HS-5 (cell line): Measurements from ENCODE around the gene LTN1.
A peak's percentile ranks its signal among the peaks of the same experiment; 100 is the strongest.

Source experiments
- DNase-seq: peaks from one replicate; pipeline ENCODE4 v3.0.0-alpha.2; 2012; ENCODE audit warnings: low read depth

Gene LTN1

GRCh38 chr21:28928578-28929420, 63.9 kb downstream of the LTN1 start:
- DNase-seq, result no peak

GRCh38 chr21:28927130-28927529, 65.5 kb downstream of the LTN1 start:
- no peak for DNase-seq

DNA sequence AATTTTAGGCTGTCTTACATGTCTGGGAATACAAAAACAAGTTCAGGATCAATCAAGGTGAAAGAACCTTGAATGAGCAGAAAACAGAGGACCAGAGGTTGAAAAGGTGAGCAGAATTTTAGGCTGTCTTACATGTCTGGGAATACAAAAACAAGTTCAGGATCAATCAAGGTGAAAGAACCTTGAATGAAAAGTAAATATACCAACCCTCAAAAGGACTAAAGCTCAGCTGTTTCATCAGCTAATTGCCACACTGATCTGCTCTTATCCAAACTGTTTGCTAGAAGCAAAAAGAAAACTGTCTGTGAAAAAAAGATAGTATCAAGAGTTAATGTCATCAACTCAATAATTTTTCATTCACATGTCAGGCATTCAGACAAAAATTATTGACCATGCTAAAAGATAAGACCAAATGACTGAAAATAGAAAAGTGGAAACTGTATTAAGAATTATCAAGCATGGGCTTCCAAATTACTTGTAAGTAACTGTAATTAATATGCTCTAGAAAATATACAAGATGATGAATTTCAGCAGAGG, 69.2 kb downstream of the LTN1 start:
- no peak for DNase-seq

- no peak for DNase-seq
Measured at GRCh38 chr21:28922368-28922767, 70.3 kb downstream of the LTN1 start.

DNA sequence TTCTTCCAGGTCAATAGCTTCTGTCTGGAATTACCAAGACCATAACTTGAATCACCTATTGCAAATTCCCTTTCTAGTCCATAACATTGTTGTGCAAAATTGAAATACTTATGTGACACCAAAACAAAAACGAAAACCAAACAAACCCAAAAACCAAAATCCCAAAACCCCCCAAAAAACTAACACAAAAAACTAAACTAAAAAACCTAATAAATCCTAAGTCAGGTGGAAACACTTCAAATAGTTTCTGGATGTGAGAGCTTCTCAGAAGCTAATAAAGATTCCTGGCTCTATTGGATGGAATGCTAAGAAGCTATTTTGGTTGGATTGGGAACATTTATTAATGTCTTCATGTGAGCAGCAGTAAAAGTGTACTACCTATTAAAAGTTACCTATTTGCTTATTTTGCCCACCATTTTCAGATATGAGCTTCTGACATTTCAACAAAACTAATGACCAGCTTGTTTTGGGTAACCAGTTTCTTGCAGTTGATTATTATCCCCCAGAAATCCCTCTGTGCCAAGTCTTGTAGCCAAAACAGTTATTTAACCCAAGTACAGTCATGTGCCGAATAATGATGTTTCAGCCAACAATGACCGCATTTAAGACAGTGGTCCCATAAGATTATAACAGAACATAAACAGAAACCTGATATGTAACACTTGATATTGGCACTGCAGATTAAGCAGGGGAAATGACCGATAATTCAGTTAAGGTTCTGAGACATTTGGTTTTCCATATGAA, 76.4 kb downstream of the LTN1 start:
- DNase-seq, result no peak

GRCh38 chr21:28913071-28913470, 79.6 kb downstream of the LTN1 start:
- no peak for DNase-seq

GRCh38 chr21:28910280-28910887, 82.3 kb downstream of the LTN1 start:
- no peak for DNase-seq

DNA sequence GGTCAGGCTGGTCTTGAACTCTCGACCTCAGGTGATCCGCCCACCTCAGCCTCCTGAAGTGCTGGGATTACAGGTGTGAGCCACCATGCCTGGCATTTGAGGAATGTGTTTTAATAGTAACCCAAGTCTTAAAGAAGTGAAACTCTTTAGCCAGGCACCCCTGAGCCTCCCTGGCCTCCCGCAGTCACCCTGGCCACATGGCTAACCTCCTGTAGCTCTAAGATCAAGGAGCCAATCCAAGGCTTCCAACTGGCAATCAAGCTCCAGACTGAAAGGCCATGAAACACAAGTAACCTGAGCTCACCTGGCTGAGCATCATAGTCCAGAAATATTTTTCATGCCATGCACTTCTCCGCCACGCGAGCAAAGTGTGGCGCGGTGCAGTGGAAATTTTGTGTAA, 84.3 kb downstream of the LTN1 start:
- no peak for DNase-seq

GRCh38 chr21:28906841-28907240, 85.8 kb downstream of the LTN1 start:
- DNase-seq, result no peak

GRCh38 chr21:28906236-28906635, 86.4 kb downstream of the LTN1 start:
- DNase-seq, result no peak

DNA sequence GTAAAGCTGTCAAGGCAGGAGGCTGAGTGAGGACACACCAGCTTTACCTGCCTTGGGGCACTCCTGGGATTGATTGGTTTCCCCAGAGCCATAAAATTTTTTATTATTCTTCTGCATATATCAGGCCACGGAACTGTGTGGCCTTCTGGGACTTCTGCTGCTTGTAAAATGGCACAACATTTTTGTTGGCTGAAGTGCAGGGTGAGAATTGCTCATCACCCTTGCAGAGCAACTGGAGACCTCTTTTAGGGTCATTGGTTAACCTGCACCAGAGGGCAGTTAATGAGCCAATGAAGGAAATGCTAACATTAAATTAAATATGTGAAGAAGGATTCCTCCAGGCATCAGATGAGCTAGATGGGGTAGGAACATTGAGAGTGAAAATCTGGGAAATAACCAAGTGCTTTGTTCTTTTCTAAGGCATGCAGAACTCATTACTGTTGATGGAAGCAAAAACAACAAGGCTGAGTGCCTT, 87.7 kb downstream of the LTN1 start:
- DNase-seq, result no peak

- no peak for DNase-seq
Measured at GRCh38 chr21:28903448-28903847, 89.2 kb downstream of the LTN1 start.

DNA sequence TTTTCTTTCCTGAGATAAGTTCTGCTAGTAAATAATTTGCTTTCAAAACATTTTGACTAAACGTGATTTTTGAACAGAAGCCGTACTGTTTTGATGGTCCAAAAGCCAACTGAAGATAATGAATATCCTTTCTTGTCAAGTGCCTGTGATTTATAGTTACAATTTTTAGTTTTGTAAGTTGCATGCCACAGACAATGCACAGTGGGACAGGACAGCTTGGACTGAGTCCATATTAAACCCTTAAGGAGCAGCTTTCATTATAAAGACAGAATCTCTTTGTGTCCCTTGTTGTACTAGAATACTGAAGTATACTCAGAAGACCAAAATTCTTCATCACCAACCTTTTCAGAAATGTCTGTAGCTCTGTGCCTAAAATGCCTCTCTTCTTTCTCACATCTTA, 92.2 kb downstream of the LTN1 start:
- no peak for DNase-seq

- DNase-seq, result peak; percentile 28
Measured at GRCh38 chr21:28899744-28900143, 92.9 kb downstream of the LTN1 start.

- no peak for DNase-seq
Measured at GRCh38 chr21:28899220-28899619, 93.5 kb downstream of the LTN1 start.

- DNase-seq, result no peak
Measured at GRCh38 chr21:28893687-28894086, 99.0 kb downstream of the LTN1 start.

- DNase-seq, result no peak
Measured at GRCh38 chr21:28892199-28893111, 100.2 kb downstream of the LTN1 start.

DNA sequence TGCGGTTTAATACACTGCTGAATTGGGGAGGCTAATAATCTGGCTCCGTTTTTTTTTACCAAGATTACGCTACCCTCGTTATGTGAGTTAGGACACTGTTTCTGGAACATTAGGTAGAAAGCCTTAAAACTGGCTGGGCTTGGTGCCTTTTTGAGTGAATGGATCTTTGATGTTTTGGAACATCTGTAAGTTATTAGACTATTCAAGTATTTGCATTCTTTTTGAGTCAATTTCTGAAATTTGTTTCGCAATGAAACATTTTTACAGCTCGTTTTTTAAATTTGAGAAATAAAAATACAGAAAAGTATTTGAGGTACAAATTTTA, 106.9 kb downstream of the LTN1 start:
- DNase-seq, result peak; percentile 40

DNA sequence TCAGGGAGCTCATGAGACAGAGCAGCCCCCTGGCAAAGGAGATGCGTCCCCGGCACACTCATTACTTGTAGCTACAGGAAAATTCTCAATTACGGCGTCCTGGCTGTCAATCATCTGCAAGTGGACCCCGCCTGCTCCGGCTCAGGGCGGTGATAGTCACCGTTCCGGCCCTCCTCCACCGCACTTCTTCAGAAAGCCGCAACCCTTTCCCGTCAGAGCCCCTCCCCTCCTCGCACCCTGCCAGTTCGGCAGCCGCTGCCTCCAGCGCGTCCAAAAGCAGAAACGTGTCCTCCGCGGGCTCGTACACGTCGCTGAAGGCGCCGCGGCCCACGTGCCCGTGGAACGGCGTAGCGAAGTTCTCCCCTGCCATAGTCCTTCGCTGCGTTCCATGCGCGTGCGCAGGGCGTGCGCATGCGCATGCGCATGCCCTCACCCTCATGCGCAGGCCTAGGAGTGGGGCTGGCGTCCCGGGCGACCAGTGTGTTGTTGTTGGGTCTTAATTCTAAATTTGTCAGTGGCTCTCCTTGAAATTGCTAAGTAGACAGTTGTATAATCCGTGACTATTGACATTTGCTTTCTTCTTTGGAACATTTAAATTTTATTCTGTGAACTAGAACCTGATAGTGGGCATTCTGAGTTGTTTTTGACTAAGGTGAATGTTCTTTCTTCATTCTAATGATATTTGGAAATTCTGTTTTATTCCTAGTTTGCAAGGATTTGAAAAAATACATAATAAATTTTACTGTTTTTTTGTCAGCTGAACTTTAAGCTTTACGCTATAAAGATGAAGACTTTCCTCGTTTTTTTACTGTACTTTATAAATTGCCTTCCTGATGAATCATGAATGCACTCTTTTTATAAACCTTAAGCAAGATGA, 107.5 kb downstream of the LTN1 start:
- DNase-seq, result peak; percentile 80

DNA sequence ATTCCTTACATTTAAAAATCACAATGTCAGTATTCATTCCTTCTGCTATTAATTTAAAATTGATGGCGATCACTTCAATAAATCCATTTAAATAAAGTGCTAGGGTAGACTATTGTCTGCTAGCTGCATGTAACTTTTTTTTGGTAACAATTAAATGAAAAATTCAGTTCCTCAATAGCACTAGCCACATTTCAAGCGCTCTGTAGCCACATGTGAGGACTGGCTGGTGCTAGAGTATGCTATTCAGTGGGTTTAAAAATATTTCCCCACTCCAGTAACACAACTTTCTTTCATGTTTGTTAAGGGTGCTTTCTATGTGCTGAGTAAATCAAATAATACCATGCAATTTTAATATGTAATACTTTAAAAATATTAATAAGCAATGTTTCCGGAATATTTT, 108.2 kb downstream of the LTN1 start:
- DNase-seq, result peak; percentile 4

DNA sequence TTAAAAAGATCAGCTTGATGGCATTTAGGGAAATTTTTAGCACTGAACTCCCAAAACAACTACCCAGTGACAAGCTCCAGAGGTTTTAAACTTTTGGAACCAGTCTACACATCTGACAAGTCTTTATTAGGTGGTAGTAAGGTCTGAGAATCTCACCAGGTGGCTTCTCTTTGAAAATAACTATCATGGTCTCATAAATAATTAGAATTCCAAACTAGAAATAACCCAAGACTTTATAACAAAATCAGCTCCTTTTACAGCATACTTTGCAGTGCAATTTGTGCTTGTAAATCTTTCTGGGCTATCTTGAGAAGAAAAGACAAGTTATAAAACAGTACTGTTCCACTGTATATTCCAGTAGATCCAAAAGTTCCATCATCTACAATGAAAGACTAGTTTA, 108.7 kb downstream of the LTN1 start:
- DNase-seq, result no peak
